Astrocyte of the spinal cord (primary cell): Measurements from ENCODE around the gene ZNF343.

Experiments
- DNase-seq: peaks from one replicate; pipeline ENCODE4 v3.0.0; 2011; ENCODE audit warnings: low read depth, low spot score
- H3K4me3 ChIP-seq: 2 replicates; pipeline ENCODE4 v1.5.1; 2011; ENCODE audit warnings: low read depth, mild to moderate bottlenecking, low read length, moderate library complexity
- CTCF ChIP-seq: IDR thresholded peaks from 2 replicates; pipeline ENCODE4 v1.5.1; 2012; ENCODE audit warnings: low read depth, mild to moderate bottlenecking, low read length, inconsistent platforms
- in situ Hi-C: cut with HindIII; loops from 2 replicates; pipeline ENCODE4 v1.10.0; 2017; ENCODE audit warnings: low sequenced_read_pairs

Gene ZNF343

GRCh38 chr20:2470423-2471193, 38.1 kb downstream of the ZNF343 start, which contains the start of gene SNRPB:
TSS of gene SNRPB (minus strand) at chr20:2470789. CDS start at chr20:2470690, 99 bp downstream.
- TF ChIP-seq CTCF = no peak
- DNase-seq = peak; percentile 99
- in situ Hi-C loops = no loop called here
- H3K4me3 ChIP-seq = peak within 1 kb of the TSS; percentile 98

- peak; percentile 49 for DNase-seq
- TF ChIP-seq CTCF = no peak
- peak overlapping the region; percentile 98 for H3K4me3 ChIP-seq
- in situ Hi-C loops = no loop called here
These were observed 38.7 kb downstream of the ZNF343 start for GRCh38 chr20:2469991-2470422.

- TF ChIP-seq CTCF = no peak
- H3K4me3 ChIP-seq = peak overlapping the region; percentile 98
- DNase-seq = no peak
- in situ Hi-C loops = no loop called here
These were observed 39.9 kb downstream of the ZNF343 start for GRCh38 chr20:2468581-2469407.

DNA sequence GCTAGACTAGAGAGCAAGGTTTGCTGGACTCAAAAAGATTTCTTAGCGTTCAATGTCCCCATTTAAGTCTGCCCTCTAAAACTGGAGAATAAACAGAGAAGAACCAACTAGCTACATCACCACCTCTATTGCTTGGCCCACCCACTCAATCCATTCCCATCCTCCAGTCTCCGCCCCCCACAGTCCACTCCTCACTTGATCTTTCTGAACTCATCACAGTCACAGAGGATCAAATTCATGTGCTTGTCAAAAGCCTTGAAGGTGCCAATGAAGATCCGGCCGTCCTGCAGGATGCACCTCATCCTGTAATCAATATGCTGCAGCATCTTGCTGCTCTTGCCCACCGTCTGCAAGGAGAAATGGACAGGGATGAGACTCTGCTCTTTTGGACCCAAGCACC, 41.3 kb downstream of the ZNF343 start:
- TF ChIP-seq CTCF = no peak

DNA sequence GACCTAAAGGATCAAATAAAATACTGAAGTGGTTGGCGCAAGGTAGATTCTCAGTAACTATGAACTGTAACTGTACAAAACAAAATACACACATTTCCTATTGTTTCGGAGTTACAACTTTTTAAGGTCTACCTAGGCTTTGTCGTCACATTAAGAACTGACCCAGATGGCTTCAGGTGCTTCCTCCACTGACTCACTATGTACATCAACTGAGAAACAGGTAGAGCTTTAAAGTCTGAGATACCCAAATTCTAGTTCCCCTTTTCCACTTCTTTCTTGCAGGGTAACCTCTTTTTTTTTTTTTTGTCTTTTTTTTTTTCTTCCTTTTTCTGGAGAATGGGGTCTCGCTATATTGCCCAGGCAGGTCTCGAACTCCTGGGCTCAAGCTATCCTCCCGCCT, 43.6 kb downstream of the ZNF343 start:
- DNase-seq = no peak
- in situ Hi-C loops = no loop called here
- no peak for TF ChIP-seq CTCF
- H3K4me3 ChIP-seq = no peak overlapping the region

More for the DNA sequence above, 41.3 kb downstream of the ZNF343 start:
- in situ Hi-C loops = no loop called here
- no peak overlapping the region for H3K4me3 ChIP-seq
- no peak for DNase-seq

- no peak for DNase-seq
- in situ Hi-C loops = no loop called here
- no peak for TF ChIP-seq CTCF
- H3K4me3 ChIP-seq = no peak overlapping the region
These were observed 44.9 kb downstream of the ZNF343 start for GRCh38 chr20:2463616-2464365.
